ENCODE measurements around the gene SLCO3A1. TPM values are rescaled to one million over a fixed set of nuclear protein-coding genes. Genes with fewer than 3 reads are reported as not detected.

Gene SLCO3A1
- total RNA-seq, 1 donor from 2014 or later = 2.7 TPM

- no peak for DNase-seq (ENCODE audit: low read depth)
- no peak for TF ChIP-seq CTCF (conservative IDR thresholded peaks at IDR 0.05; ENCODE audit: low read depth, low read length)
- no peak overlapping the region for H3K4me3 ChIP-seq (ENCODE audit: low read depth, low read length)
These were observed 224.8 kb downstream of the SLCO3A1 start for GRCh38 chr15:92078270-92078669.

GRCh38 chr15:92079047-92079446, 225.5 kb downstream of the SLCO3A1 start:
- TF ChIP-seq CTCF (conservative IDR thresholded peaks at IDR 0.05; ENCODE audit: low read depth, low read length) = peak; percentile 53
- no peak overlapping the region for H3K4me3 ChIP-seq (ENCODE audit: low read depth, low read length)
- no peak for DNase-seq (ENCODE audit: low read depth)

GRCh38 chr15:92079647-92080255, 226.2 kb downstream of the SLCO3A1 start:
- no peak overlapping the region for H3K4me3 ChIP-seq (ENCODE audit: low read depth, low read length)
- no peak for TF ChIP-seq CTCF (conservative IDR thresholded peaks at IDR 0.05; ENCODE audit: low read depth, low read length)
- DNase-seq (ENCODE audit: low read depth) = no peak

- peak; percentile 92 for TF ChIP-seq CTCF (conservative IDR thresholded peaks at IDR 0.05; ENCODE audit: low read depth, low read length)
- H3K4me3 ChIP-seq (ENCODE audit: low read depth, low read length) = no peak overlapping the region
- no peak for DNase-seq (ENCODE audit: low read depth)
These were observed 228.7 kb downstream of the SLCO3A1 start for GRCh38 chr15:92082006-92082843.

GRCh38 chr15:92083190-92083589, 229.7 kb downstream of the SLCO3A1 start:
- DNase-seq (ENCODE audit: low read depth) = no peak
- H3K4me3 ChIP-seq (ENCODE audit: low read depth, low read length) = no peak overlapping the region
- no peak for TF ChIP-seq CTCF (conservative IDR thresholded peaks at IDR 0.05; ENCODE audit: low read depth, low read length)

- DNase-seq (ENCODE audit: low read depth) = no peak
- TF ChIP-seq CTCF (conservative IDR thresholded peaks at IDR 0.05; ENCODE audit: low read depth, low read length) = no peak
- no peak overlapping the region for H3K4me3 ChIP-seq (ENCODE audit: low read depth, low read length)
These were observed 233.7 kb downstream of the SLCO3A1 start for GRCh38 chr15:92087211-92087610.
